Epithelial cell of esophagus (primary cell): ENCODE results near the gene PMF1.
"Not testable (repeated sequence)": the region's sequence is repeated elsewhere in the genome, so short reads cannot be mapped to it uniquely, and the experiment has no call there.

Experiments
- DNase-seq: peaks from one replicate; pipeline ENCODE4 v3.0.0; 2010; ENCODE audit warnings: low read depth
- H3K4me3 ChIP-seq: 2 replicates; pipeline ENCODE4 v1.5.1; 2011; ENCODE audit warnings: mild to moderate bottlenecking, low read length, control low read depth
- TF ChIP-seq, protein P1 (sequence below): IDR thresholded peaks from 2 replicates; pipeline ENCODE4 v1.5.1; 2011; ENCODE audit warnings: low read depth, mild to moderate bottlenecking, low read length, control low read depth, inconsistent platforms; ENCODE audit not compliant: insufficient read depth; ENCODE audit errors: missing control alignments

Gene PMF1

DNA sequence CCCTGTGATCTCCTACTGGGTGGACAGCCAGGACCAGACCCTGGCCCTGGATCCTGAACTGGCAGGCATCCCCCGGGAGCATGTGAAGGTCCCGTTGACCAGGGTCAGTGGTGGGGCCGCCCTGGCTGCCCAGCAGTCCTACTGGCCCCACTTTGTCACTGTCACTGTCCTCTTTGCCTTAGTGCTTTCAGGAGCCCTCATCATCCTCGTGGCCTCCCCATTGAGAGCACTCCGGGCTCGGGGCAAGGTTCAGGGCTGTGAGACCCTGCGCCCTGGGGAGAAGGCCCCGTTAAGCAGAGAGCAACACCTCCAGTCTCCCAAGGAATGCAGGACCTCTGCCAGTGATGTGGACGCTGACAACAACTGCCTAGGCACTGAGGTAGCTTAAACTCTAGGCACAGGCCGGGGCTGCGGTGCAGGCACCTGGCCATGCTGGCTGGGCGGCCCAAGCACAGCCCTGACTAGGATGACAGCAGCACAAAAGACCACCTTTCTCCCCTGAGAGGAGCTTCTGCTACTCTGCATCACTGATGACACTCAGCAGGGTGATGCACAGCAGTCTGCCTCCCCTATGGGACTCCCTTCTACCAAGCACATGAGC is 36.1 kb upstream of the PMF1 start:
- TF ChIP-seq, protein P1, sequence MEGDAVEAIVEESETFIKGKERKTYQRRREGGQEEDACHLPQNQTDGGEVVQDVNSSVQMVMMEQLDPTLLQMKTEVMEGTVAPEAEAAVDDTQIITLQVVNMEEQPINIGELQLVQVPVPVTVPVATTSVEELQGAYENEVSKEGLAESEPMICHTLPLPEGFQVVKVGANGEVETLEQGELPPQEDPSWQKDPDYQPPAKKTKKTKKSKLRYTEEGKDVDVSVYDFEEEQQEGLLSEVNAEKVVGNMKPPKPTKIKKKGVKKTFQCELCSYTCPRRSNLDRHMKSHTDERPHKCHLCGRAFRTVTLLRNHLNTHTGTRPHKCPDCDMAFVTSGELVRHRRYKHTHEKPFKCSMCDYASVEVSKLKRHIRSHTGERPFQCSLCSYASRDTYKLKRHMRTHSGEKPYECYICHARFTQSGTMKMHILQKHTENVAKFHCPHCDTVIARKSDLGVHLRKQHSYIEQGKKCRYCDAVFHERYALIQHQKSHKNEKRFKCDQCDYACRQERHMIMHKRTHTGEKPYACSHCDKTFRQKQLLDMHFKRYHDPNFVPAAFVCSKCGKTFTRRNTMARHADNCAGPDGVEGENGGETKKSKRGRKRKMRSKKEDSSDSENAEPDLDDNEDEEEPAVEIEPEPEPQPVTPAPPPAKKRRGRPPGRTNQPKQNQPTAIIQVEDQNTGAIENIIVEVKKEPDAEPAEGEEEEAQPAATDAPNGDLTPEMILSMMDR, result no peak
- DNase-seq, result no peak
- H3K4me3 ChIP-seq, result no peak overlapping the region

DNA sequence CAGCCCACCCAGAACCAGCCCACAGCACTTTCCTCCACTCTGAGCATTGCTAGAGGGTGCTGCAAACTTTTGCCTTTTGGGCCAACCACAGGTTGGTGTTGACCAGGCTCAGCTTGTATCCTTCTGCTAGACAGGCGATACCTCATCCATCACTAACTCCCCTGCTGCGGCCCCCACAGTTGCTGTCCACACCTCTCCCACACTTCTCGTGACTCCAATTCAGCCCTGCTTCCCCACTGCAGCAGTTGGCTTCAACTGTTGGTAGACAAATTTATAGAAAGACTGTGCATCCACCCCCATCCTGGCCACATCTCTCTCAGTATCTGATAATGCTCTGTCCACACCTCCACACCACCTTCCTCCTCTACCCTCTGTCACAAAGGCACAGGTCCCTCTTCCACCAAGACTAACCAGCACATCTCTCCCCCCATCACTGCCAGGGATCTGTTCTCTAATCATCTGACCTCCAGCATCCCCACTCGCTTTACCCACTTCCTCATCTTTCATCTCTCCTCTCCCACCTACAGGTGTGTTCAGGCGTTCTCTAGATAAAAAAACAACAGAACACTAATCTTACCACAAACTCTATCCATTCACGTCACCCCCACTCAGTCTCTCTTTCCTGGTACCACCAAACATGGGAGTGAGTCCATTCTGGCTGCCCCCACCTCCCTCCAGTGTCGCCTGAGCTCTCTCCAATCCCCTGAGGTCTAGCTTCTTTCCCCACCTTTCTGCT is 34.7 kb upstream of the PMF1 start:
- no peak for DNase-seq
- TF ChIP-seq, protein P1, result no peak
- no peak overlapping the region for H3K4me3 ChIP-seq

DNA sequence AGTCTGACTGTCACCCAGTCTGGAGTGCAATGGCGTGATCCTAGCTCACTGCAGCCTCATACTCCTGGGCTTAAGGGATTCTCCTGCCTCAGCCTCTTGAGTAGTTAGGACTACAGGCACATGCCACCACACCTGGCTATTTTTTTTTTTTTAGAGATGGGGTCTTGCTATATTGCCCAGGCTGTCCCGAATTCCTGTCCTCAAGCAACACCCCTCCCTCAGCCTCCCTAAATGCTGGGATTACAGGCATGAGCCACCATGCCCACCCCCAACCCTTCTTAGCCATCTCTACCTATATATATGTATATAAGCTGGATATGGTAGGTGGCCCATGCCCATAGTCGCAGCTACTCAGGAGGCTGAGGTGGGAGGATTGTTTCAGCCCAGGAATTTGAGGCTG is 32.3 kb upstream of the PMF1 start:
- H3K4me3 ChIP-seq, result no peak overlapping the region
- TF ChIP-seq, protein P1, result no peak
- no peak for DNase-seq

DNA sequence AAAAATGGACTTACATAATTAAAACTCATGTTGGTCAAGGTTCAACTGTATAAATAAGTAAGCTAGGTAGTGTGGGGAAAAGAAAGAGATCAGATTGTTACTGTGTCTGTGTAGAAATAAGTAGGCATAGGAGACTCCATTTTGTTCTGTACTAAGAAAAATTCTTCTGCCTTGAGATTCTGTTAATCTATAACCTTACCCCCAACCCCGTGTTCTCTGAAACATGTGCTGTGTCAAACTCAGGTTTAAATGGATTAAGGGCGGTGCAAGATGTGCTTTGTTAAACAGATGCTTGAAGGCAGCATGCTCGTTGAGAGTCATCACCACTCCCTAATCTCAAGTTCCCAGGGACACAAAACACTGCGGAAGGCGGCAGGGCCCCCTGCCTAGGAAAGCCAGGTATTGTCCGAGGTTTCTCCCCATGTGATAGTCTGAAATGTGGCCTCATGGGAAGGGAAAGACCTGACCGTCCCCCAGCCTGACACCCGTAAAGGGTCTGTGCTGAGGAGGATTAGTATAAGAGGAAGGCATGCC is 31.3 kb upstream of the PMF1 start:
- DNase-seq, H3K4me3 ChIP-seq: not testable (repeated sequence)

DNA sequence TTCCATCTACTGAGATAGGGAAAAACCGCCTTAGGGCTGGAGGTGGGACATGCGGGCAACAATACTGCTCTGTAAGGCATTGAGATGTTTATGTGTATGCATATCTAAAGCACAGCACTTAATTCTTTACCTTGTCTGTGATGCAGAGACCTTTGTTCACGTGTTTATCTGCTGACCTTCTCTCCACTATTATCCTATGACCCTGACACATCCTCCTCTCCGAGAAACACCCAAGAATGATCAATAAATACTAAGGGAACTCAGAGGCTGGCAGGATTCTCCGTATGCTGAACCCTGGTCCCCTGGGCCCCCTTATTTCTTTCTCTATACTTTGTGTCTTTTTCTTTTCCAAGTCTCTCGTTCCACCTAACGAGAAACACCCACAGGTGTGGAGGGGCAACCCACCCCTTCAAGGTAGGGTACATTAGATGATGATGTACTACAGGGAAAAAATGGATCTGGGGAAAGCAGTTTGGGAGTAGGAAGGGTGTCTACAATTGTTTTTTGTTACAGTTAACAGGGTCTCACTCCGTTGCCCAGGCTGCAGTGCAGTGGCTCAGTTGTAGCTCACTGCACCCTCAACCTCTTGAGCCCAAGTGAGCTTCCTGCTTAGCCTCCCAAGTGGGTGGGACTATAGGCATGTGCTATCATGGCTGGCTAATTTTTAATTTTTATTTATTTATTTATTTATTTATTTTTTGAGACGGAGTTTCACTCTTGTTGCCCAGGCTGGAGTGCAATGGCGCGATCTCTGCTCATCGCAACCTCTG is 30.6 kb upstream of the PMF1 start:
- DNase-seq, H3K4me3 ChIP-seq: not testable (repeated sequence)

DNA sequence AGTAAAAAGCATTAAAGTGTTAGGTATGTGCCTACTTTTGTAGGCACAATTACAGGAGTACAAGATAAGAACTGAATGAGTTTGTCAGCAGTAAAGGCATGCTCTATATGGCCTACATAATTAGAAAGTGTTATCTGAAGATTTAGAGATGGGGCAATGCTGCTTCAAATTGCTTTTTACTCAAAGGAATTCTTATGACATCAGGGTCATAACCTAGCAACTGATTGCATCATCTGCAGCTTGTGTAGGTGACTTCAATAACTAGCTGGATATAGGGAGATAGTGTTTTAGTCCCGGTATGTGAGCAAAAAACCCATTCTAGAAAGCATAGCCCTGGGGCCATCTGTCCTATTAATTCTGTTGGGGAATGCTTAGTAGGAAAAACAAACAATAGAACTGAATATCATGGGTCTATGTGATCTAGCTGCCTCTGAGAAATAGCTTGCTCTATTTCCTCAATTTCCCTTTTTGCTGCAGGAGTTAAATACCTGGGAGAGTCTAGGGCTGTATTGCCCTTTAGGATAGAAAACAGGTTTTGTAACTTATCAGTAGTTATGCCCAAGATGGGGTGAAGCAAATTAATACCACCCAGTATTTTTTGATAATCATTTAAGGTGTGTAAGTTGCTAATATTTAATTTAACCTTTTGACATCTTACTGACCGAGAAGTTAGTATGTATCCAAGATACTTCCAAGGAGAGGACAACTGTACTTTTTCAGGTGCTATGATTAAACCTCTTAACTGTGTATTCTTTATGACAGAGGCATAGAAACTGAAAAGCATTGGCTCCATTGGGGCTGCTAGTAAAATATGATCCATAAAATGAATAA is 26.2 kb upstream of the PMF1 start:
- not testable (repeated sequence) for H3K4me3 ChIP-seq, DNase-seq

DNA sequence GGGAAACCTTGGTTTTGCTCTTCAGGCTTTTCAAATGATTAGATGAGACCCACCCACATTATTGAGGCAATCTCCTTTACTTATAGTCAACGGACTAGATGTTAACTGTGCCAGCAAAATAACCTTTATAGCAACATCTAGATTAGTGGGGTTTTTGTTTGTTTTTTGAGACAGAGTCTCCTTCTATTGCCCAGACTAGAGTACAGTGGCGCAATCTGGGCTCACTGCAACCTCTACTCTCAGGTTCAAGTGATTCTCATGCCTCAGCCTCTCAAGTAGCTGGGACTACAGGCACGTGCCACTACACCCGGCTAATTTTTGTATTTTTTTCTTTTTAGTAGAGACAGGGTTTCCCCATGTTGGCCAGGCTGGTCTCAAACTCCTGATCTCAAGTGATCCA is 22.5 kb upstream of the PMF1 start:
- H3K4me3 ChIP-seq, DNase-seq: not testable (repeated sequence)

DNA sequence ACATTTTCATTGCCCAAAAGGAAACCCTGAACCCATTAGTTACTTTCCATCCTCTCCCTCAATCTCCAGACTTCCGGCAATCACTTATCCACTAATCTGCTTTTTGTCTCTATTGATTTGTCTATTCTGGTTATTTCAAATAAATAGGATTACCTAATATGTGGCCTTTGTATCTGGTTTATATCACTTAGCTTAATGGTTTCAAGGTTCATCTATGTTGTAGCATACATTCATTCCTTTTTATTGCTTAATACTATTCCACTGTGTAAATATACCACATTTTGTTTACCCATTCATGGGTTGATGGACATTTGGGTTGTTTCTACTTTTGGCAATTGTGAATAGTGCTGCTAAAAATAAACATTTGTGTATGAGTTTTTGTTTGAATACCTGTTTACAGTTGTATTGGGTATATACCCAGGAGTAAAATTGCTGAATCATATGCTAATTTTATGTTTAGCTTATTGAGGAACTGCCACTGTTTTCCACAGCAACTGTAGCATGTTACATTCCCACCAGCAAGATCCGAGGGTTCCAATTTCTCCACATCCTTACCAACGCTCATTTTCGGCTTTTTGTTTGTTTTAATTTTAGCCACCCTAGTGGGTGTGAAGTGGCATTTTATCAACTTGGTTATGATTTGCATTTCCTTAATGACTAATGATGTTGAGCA is 21.4 kb upstream of the PMF1 start:
- DNase-seq, result no peak
- TF ChIP-seq, protein P1, result no peak
- H3K4me3 ChIP-seq, result no peak overlapping the region
